ENCODE measurements around the gene ARL14EPL. TPM values are rescaled to one million over a fixed set of nuclear protein-coding genes. Genes with fewer than 3 reads are reported as not detected.

Gene ARL14EPL
- total RNA-seq: not detected

DNA sequence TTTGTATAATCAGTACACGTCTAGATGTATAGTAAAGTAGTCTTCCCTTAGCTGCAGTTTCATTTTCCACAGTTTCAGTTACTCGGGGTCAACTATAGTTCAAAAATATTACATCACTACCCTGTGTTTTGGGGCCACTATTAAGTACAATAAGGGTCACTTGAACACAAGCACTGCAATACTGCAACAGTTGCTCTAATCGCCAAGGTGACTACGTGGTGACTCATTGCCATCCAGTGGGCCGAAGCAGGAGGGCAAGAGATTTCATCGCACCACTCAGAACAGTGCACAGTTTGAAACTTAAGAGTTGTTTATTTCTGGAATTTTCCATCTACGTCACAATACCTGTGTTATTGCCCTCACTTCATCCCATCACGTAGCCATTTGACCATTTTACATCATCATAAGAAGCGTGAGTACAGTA lies at the start of gene ARL14EPL:
Gene ARL14EPL, plus strand, starts transcription at position 379 of the 424 bp plus-strand sequence. CDS start 18,994 bp downstream, outside the sequence.
- no peaks in the 10 kb centered on the region for H3K27me3 ChIP-seq
- in situ Hi-C loops (cut with MboI; ENCODE audit: low pct_ligation_motif_present in 1 of 4, low pct_unique_long_range_greater_than_20kb in 1 of 4, low sequenced_read_pairs in 3 of 4) (no loop called here), intact Hi-C loops (cut with DNase I; ENCODE audit: low total_unique reads) (no loop called here)
- H3K4me1 ChIP-seq: no peaks in the 10 kb centered on the region
- DNase-seq: no peak
- H3K36me3 ChIP-seq: no peaks in the 10 kb centered on the region
- 57% methylated on average over 9 of the region's 9 CpGs for WGBS, 2 donors (ENCODE audit: low coverage in 1 of 2)
- H3K27ac ChIP-seq: no peak within 1 kb of the TSS
- H3K9me3 ChIP-seq: no peaks in the 10 kb centered on the region
- TF ChIP-seq POLR2A (IDR thresholded peaks at IDR 0.05) (no peak), POLR2AphosphoS5 (IDR thresholded peaks at IDR 0.05) (no peak), EP300 (IDR thresholded peaks at IDR 0.05; ENCODE audit: low read depth) (no peak)
- TF ChIP-seq, protein P1, sequence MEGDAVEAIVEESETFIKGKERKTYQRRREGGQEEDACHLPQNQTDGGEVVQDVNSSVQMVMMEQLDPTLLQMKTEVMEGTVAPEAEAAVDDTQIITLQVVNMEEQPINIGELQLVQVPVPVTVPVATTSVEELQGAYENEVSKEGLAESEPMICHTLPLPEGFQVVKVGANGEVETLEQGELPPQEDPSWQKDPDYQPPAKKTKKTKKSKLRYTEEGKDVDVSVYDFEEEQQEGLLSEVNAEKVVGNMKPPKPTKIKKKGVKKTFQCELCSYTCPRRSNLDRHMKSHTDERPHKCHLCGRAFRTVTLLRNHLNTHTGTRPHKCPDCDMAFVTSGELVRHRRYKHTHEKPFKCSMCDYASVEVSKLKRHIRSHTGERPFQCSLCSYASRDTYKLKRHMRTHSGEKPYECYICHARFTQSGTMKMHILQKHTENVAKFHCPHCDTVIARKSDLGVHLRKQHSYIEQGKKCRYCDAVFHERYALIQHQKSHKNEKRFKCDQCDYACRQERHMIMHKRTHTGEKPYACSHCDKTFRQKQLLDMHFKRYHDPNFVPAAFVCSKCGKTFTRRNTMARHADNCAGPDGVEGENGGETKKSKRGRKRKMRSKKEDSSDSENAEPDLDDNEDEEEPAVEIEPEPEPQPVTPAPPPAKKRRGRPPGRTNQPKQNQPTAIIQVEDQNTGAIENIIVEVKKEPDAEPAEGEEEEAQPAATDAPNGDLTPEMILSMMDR (IDR thresholded peaks at IDR 0.05): no peak
- no peak within 1 kb of the TSS for H3K4me3 ChIP-seq

DNA sequence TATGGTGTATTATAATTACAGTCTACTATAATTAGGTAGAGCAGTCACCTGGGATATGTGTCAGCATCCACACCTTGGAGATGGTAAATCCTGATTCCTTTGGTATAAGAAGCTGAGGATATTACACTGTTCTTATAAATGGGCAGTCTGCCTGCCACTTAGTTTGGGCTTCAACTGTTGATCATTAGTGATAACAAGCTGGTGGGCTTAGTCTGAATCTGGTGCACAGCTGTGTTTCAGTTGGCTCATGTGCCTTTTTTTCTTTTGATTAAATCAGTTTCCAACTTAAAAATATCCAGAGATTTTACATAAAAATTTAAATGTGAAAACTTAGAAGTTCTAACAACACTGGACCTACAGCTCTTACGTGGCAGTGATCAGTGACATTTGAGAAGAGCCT lies 48.8 kb upstream of the ARL14EPL start:
- Histone ChIP-seq H3K27ac (no peak overlapping the region), H3K36me3 (no peaks in the 10 kb centered on the region), H3K9me3 (no peaks in the 10 kb centered on the region), H3K27me3 (no peaks in the 10 kb centered on the region), H3K4me3 (no peak overlapping the region), H3K4me1 (no peaks in the 10 kb centered on the region)
- in situ Hi-C loops (cut with MboI; ENCODE audit: low pct_ligation_motif_present in 1 of 4, low pct_unique_long_range_greater_than_20kb in 1 of 4, low sequenced_read_pairs in 3 of 4) (no loop called here), intact Hi-C loops (cut with DNase I; ENCODE audit: low total_unique reads) (no loop called here)
- 92 to 100% methylated on average over 1 of the region's 1 CpG for WGBS, 2 donors (ENCODE audit: low coverage in 1 of 2)
- TF ChIP-seq, protein P1 (IDR thresholded peaks at IDR 0.05): no peak
- TF ChIP-seq POLR2AphosphoS5 (IDR thresholded peaks at IDR 0.05): no peak
- no peak for TF ChIP-seq POLR2A (IDR thresholded peaks at IDR 0.05)
- no peak for TF ChIP-seq EP300 (IDR thresholded peaks at IDR 0.05; ENCODE audit: low read depth)
- no peak for DNase-seq

DNA sequence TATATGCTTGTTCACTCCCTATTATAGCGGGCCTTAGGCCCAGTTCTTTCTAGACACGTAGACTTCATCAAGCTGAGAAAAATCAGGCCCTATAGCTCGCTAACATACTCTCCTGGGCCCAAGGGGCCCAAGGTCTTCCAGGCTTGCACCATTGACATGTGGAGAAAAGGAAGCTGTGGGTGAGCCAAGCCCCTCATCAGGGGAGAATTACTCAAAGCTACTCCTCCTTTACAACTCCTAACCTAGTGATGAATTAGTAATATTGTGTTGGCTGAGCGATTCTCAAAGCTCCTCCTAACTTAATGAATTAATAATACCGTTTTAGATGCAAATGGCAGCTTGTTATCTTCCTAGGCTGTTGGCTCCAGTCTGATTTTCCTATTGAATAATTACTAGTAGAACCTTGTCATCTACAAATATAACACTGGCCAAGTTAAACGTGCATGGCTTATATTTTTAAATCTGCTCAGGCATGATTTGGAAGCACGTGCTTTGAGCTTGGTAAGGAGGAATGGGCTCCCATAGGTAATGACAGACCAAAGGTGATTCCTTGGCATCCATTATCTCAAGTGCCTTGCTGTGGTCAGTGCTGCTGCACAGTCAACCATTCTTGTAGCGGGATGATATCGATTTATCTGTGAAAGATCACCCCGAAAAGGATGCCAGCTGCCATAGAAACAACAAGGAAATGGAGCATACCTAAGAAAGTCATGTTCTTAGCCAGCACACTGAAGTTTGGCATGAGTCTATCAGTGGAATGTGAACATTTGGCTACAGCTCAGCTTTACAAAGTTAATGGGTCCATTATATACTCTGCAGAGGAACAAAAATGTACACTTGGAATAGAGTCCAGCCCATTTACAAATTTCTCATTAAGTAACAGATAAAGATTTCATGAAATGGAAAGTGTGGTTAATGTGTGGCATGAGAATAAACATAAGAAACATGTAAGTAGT lies 46.2 kb upstream of the ARL14EPL start:
- TF ChIP-seq EP300 (IDR thresholded peaks at IDR 0.05; ENCODE audit: low read depth) (no peak), POLR2AphosphoS5 (IDR thresholded peaks at IDR 0.05) (no peak), POLR2A (IDR thresholded peaks at IDR 0.05) (no peak)
- TF ChIP-seq, protein P1 (IDR thresholded peaks at IDR 0.05): no peak
- intact Hi-C loops (cut with DNase I; ENCODE audit: low total_unique reads) (no loop called here), in situ Hi-C loops (cut with MboI; ENCODE audit: low pct_ligation_motif_present in 1 of 4, low pct_unique_long_range_greater_than_20kb in 1 of 4, low sequenced_read_pairs in 3 of 4) (no loop called here)
- no peaks in the 10 kb centered on the region for H3K9me3 ChIP-seq
- H3K27ac ChIP-seq: no peak overlapping the region
- DNase-seq: no peak
- H3K36me3 ChIP-seq: no peaks in the 10 kb centered on the region
- H3K4me3 ChIP-seq: no peak overlapping the region
- H3K4me1 ChIP-seq: no peaks in the 10 kb centered on the region
- no peaks in the 10 kb centered on the region for H3K27me3 ChIP-seq
- WGBS, 2 donors (ENCODE audit: low coverage in 1 of 2): 85 to 88% methylated on average over 8 to 10 of the region's 10 CpGs

DNA sequence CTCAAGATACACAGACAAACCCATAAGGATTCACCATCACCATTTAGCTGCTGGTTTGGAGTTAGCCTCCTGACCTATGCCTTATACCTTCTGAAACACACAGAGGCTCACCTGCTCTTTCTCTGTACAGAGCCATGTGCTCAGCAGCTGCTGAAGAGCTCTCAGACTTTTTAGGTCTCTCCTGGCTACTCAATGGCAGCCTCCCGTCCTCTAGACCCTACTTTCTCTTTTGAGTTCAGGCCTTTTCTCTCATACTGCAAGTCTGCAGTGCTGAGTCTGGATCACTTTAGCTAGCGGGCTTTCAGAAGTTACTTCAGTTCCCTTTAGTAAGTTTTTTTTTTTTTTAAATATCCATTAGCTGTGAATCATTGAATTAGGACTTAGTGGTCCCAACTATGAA lies 44.3 kb upstream of the ARL14EPL start:
- H3K27me3 ChIP-seq: no peaks in the 10 kb centered on the region
- H3K4me3 ChIP-seq: no peak overlapping the region
- H3K4me1 ChIP-seq: no peaks in the 10 kb centered on the region
- 82 to 89% methylated on average over 2 of the region's 2 CpGs for WGBS, 2 donors (ENCODE audit: low coverage in 1 of 2)
- TF ChIP-seq EP300 (IDR thresholded peaks at IDR 0.05; ENCODE audit: low read depth): no peak
- TF ChIP-seq POLR2A (IDR thresholded peaks at IDR 0.05): no peak
- TF ChIP-seq POLR2AphosphoS5 (IDR thresholded peaks at IDR 0.05): no peak
- TF ChIP-seq, protein P1 (IDR thresholded peaks at IDR 0.05): no peak
- H3K36me3 ChIP-seq: no peaks in the 10 kb centered on the region
- no peaks in the 10 kb centered on the region for H3K9me3 ChIP-seq
- intact Hi-C loops (cut with DNase I; ENCODE audit: low total_unique reads): no loop called here
- no peak overlapping the region for H3K27ac ChIP-seq
- in situ Hi-C loops (cut with MboI; ENCODE audit: low pct_ligation_motif_present in 1 of 4, low pct_unique_long_range_greater_than_20kb in 1 of 4, low sequenced_read_pairs in 3 of 4): no loop called here
- DNase-seq: no peak

Data from transverse colon (tissue), 4 donors.